Measurements from ENCODE around the gene COX5B.
"Not testable (repeated sequence)": the region's sequence is repeated elsewhere in the genome, so short reads cannot be mapped to it uniquely, and the experiment has no call there.

The COX5B gene, protein sequence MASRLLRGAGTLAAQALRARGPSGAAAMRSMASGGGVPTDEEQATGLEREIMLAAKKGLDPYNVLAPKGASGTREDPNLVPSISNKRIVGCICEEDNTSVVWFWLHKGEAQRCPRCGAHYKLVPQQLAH

DNA sequence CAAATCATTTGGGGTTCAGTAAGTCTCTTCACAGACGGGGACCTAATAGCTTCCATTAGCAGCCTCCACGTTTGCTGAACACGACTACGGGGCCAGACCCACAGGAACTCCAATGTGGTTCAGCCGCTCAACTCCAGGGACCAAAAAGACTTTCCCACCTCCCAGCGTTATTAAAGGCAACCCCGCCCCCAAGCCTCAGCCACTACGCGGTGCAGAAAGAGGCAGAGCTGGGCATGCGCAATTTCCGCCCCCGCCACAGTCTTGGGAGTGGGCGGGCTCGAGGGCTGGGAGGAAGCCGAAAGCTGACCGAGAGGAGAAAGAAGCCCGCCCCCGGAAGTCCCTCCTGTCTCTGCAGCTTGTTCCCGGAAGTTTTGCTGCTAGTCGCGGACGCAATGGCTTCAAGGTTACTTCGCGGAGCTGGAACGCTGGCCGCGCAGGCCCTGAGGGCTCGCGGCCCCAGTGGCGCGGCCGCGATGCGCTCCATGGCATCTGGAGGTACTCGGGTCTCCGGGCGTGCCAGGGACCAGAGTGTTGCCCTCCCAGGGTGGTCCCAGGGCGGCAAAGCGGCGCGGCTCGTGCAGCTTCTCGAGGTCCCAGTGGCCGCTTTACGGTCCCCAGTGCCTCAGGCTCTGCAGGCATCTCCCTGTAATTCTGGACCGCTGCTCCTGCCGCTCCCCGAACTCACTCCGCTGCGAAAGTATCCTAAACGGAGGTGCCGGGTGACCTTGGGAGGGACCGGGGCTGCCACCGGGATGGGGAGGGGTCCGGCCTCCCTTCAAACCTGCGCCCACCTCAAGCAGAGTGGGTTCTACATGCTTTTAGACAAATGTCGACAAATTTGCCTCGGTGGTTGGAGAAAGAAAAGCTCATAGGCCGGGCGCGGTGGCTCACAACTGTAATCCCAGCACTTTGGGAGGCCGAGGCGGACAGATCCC lies at the start of gene COX5B:
Gene COX5B, plus strand, starts transcription at position 368 of the 935 bp plus-strand sequence. Its CDS starts 25 bp downstream, at position 393.
- DNase-seq (ENCODE audit: extremely low read depth in 1 of 2, low read depth in 1 of 2) = peak; percentile 97 to 99

DNA sequence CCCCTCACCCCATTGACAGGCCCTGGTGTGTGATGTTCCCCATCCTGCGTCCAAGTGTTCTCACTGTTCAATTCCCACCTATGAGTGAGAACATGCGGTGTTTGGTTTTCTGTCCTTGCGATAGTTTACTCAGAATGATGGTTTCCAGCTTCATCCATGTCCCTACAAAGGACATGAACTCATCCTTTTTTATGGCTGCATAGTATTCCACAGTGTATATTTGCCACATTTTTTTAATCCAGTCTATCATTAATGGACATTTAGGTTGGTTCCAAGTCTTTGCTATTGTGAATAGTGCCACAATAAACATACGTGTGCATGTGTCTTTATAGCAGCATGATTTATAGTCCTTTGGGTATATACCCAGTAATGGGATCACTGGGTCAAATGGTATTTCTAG lies 49.7 kb upstream of the COX5B start:
- DNase-seq (ENCODE audit: extremely low read depth in 1 of 2, low read depth in 1 of 2) = not testable (repeated sequence)

DNA sequence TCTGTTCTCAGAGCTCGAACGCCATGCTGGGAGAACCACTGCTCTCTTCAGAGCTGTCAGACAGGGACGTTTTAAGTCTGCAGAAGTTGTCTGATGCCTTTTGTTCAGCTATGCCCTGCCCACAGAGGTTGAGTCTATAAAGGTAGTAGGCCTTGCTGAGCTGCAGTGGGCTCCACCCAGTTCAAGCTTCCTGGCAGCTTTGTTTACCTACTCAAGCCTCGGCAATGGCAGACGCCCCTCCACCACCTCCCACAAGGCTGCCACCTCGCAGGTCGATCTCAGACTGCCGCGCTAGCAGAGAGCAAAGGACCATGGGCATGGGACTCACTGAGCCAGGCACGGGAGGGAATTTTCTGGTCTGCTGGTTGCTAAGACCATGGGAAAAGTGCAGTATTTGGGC lies 44.3 kb upstream of the COX5B start:
- DNase-seq (ENCODE audit: extremely low read depth in 1 of 2, low read depth in 1 of 2) = not testable (repeated sequence)

DNA sequence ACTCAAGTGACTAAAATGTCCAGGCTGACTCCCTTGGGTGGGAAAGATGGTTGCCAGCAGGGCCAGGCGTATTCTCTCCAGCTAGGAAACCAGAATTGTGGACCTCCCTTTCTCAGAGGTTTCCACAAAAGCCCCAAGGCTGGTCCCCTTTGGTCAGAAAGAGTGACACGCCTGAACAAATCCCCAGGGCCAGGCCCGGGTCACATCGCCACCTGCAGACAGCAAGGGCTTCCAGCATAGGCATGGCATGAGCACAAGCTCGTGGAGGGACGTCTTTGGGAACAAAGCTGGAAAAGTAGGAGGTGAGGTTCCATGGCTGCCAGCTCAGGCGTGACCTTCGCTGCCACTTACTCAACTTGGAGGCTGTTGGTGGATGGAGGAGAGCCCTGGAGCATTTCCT lies 40.8 kb upstream of the COX5B start:
- not testable (repeated sequence) for DNase-seq (ENCODE audit: extremely low read depth in 1 of 2, low read depth in 1 of 2)

DNA sequence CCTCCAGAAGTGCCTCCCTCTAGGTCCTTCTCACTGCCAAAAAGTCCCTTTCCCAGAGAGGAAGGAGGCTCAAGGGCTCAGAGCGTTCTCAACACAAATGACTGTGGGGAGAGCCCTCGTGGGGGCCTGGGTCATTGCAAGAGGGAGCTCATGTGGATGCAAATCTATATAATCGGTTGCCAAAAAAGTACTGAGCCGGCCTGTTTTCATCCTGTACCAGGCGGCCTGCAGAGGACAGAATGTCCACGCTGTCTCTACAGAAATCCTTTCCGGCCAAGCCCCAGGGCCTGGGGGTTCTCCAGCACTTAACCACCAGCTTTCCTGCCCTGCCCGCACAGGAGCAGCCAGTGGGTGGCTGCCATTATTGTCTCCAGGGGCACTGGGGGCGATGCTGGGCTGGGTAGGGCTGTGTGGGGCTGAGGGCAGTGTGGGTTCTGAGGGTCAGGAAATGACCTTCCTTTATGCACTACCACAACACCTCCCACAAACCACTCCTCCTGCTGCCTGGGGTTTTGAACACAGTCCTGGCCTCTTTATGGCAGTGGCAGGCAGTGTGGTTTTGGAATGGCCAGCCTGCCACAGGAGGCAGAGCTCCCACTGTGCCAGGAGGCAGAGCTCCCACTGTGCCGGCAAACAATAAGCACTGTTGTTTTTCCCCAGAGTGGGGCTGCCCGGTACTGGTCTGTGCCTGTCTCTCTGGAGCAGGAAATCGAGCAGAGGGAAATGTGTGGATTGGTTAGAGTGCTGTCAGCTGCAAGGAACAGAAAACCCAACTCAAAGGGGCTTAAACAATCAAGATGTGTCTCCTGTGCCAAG lies 40.1 kb upstream of the COX5B start:
- DNase-seq (ENCODE audit: extremely low read depth in 1 of 2, low read depth in 1 of 2) = not testable (repeated sequence)

DNA sequence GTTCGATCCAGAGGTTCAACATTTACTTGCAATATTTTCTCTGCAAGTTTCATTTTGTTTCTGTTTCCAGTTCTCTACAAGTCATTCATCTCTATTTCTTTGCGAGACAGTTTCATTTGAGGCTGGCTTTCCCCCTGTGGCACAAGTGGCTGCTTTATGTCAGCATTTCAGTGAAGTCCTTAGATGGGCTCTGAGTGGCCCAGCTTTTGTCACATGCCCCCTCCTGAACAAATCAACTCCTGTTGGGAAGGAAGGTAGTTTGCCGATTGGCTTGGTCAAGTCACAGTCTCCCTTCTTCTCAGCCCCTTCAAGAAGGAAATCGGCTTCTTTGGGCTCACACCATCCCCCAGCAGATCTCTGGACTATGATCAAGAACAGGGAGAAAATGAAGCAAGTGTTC lies 37.1 kb upstream of the COX5B start:
- DNase-seq (ENCODE audit: extremely low read depth in 1 of 2, low read depth in 1 of 2) = not testable (repeated sequence)

DNA sequence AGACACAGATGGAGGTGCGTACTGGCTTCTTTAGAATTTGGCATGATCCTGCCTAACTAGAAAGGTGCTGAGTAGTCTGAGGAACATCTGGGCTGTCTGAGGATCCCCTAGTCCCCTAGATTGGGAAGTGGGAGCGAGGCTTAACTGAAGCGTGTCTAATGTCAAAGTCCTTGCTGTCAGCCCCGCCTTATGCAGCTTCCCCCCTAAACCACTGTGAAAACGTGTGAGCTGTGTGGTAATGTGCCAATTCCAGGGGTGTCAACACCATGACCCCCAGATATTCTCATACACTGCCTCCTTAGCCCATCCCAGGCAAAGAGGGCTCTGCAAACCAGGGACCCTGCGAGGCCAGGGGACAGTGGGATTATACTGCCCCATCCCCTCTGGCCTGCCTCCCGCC lies 34.0 kb upstream of the COX5B start:
- DNase-seq (ENCODE audit: extremely low read depth in 1 of 2, low read depth in 1 of 2) = not testable (repeated sequence)

DNA sequence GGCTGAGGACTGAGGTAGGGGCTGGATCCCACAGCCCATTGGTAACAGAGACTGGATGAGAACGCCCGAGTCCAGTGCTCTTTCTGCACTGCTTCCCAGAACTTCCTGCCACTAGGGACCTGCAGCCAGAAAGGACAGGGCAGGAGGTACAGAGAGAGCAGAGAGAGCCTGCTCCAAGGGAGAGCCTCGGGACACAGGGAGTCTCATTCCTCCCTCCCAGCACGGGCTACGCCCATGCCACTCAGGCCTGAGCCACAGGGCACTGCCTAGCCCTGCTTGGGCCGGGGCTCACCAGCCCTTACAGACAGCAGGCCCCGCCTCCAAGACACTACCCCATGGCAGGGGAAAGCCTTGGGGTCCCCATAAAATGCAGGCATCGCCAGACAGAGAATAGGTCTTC lies 30.1 kb upstream of the COX5B start:
- DNase-seq (ENCODE audit: extremely low read depth in 1 of 2, low read depth in 1 of 2) = not testable (repeated sequence)

DNA sequence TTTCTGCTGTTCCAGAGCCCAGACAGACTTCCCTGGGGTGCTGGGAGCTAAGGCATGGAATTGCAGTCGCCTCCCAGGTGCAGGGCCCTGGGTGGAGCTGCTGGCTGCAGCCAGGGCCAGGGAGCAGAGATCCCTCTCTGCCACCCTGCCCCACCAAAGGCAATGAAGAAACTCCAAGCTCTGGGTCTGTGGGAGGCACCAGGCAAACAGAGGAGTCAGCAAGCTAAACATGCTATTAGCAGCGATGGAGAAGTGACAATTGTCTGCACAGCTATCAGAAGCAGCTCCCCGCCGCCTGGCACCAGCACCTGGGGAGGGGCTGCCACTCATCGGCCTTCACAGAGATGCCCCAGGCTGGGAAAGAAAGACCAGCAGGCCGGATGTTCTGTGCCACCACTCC lies 28.0 kb upstream of the COX5B start:
- no peak for DNase-seq (ENCODE audit: extremely low read depth in 1 of 2, low read depth in 1 of 2)

DNA sequence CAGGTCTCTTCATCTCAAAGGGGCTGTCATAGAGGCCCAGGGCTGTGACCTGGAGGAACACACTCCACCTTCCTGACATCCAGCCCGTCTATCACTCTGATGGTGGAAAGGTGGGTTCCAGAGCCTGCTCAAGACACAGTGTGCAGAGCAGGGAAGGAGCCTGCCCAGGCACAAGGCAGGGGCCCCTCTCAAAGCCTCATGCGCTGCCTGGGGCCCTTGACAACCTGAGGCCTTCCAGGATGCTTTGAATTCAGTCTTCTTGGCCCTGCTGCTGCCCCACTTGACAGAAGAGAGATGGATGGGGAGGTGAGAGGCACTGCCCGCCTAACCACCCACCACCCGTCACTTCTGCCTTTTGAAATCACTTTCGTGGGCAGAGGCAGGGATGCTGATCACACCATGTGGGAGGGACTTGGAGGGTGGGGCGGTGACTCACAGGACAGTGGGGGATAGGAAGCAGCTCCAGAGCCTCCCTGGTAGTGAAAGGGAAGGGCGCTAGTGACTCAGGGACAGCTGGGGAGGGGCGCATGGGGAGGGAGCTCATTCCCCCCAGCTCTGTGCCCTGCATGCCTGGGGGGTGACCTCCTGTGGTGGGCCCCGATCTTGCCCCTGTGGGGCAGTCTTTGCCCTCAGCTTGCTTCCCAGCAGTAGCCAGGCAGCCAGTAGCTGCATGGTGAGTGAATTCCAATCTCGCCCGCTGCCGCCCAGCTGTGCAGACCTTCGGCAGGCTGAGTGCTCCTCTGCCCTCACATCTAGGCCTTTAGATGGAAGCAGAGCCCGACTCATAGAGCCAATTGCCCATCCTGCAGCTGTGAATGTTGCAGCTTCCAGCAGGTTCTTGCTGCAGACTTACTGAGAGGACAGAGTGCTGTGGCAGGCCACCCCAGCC lies 26.7 kb upstream of the COX5B start:
- not testable (repeated sequence) for DNase-seq (ENCODE audit: extremely low read depth in 1 of 2, low read depth in 1 of 2)

DNA sequence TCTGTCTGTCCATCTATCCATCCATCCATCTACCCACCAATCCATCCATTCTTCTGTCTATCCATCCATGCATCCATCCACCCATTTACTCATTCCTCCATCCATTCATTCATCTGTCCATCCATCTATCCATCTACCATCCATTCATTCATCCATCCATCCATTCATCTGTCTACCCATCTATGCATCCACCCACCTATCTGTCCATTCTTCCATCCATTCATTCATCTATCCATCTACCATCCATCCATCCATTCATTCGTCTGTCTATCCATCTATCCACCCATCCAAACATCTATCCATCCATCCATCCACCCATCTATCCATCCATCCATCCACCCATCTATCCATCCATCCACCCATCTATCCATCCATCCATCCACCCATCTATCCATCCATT lies 25.4 kb upstream of the COX5B start:
- DNase-seq (ENCODE audit: extremely low read depth in 1 of 2, low read depth in 1 of 2) = not testable (repeated sequence)

DNA sequence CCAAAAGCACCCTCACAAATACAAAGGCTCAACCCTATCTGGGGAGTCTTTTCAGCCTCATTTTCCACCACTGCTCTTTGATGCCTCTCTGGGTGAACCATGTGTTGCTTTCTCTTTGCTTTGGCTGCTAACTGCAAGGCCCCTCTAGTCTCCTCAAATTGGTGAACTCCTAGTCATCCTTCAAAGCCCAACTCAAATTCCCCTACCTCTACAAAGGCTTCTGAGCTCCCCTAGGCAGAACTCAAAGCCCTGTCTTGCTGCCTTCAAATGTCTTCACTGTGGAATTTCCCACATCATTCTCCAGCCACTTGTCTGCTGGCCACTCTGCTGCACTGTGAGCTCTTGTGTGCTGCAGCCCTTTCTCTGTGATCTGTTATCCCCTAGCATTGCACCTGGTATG lies 22.9 kb upstream of the COX5B start:
- not testable (repeated sequence) for DNase-seq (ENCODE audit: extremely low read depth in 1 of 2, low read depth in 1 of 2)

DNA sequence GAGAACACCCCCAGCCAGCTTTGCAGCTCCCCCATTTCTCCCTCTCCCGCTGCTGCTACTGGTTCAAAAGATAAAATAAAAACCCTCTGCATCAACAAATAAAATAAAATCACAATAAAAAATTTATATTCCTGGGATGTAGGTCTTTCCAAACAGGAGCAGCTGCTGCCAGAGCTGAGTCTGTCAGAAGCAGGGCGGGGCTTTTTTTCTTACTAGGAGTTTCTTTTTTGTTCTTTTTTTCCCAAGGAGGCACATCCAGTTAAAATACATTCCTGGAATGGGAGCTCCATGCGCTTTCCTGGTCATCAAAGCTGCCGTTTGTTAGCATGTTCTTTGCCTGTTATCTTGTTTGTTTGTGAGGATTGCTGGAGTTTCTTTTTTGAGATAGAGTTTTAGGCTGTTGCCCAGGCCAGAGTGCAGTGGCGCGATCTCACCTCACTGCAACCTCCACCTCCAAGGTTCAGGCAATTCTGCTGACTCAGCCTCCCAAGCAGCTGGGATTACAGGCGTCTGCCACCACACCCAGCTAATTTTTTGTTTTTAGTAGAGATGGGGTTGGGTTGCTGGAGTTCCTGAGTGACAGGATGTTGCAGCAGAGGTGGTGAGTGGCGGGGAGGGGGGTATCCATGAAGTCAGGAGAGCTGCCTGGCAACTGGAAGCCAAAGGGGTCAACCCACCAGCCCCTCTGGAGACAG lies 20.4 kb upstream of the COX5B start:
- DNase-seq (ENCODE audit: extremely low read depth in 1 of 2, low read depth in 1 of 2) = not testable (repeated sequence)

DNA sequence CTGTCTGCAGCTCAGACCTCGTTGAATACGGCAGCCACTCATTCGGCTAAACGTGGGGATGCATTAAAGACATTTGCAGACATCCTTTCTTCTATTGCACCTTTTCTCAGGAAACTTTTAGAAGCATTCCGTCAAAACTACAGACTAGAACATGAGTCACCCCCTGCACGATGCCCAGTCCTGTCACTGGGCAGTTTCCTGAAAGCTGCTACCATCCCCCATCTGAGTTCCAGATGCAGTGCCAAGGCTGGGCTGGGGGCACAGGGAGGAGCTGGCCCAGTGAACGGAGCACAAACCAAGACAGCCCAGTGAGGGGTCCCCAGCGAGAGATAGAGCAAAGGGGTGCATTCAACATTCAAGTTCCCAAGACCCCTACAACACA lies 19.8 kb upstream of the COX5B start:
- not testable (repeated sequence) for DNase-seq (ENCODE audit: extremely low read depth in 1 of 2, low read depth in 1 of 2)

DNA sequence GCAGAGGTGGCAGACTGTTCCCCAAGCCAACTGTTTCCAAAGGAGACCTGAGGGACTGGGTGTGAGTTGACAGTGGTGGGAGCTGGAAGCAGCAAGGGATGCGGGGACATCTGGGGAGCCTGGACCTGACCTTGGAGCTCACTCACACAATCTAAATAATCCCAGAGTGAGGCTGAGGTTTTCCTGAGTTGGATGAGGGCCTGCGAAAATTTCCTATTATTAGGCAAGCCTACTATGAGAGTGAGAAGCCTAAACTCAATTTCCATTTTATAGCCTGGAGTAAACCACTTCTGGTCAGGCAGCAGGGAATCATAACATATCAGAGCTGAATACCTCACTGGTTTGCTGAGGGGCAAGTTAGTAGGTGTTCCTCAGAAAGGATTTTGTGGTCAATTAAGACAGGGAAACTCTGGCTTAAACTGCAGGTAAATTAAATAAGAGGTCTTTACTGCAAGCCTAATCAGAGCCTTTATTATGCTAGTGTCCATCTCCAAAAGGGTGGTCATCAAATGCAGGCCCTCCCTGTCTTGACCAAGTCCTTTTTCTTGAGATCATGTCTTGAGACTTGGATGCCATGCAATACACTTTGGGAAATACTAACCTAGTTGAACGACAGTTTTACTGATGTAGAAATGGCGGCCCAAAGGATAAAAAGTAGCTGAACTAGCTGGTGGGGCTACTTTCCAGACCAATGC lies 1.7 kb upstream of the COX5B start:
- DNase-seq (ENCODE audit: extremely low read depth in 1 of 2, low read depth in 1 of 2) = no peak

DNA sequence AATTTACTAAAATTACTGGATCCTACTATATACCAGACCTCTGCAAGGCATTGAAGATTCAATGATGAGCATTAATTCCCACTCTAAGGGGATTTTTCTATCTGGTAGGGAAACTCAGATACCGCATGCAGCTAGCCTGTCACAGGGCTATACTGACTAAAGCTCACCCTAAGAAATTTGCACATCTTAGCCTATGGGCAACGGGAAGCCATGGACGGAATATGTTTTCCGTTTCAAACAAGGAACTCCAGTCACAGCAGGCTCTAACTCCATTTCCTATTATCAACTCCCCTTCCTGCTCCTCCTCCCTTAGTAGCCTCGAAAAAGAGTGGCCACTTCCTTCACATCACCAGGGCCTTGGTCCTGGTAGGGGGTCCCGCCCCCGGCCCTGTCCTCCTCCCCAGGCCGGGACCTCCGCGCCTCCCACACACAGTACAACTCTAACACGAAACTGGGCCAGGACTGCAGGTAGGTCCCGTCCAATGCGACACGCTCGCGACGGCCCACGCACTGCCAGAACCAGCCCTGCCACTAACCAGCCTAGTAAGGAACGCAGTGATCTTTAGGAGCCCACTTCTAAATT lies 659 bp upstream of the COX5B start:
- no peak for DNase-seq (ENCODE audit: extremely low read depth in 1 of 2, low read depth in 1 of 2)

DNA sequence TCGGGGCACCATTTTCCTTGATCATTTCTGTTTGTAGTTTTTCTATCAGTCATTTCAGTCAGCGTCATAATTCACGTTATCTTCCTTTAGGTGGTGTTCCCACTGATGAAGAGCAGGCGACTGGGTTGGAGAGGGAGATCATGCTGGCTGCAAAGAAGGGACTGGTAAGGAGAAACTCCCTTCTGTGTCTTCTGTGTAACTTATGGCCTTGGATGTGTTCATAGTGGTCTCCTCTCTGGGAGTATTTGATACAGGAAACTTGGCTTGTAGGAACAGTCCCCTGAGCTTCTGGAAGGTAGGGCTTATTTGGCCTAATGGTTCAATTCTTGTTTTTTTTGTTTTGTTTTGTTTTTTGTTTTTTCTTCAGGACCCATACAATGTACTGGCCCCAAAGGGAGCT lies 1.1 kb downstream of the COX5B start:
- no peak for DNase-seq (ENCODE audit: extremely low read depth in 1 of 2, low read depth in 1 of 2)

DNA sequence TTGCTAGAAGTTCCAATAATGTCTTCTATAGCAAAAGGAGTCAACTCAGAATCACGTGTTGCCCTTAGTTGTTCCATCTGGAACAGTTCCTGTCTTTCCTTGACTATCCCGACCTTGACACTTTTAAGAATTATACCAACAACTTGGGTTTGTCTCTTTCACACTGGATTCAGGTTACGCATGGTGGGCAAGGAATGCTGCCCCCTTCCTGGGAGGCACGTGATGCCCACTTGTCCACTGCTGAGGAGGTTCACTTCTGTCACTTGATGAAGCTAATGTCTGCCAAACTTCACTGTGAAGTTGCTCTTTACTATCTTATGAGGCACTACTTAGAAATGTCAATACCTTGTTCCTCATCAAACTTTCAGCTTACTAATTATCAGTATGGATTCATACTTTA lies 5.3 kb downstream of the COX5B start:
- no peak for DNase-seq (ENCODE audit: extremely low read depth in 1 of 2, low read depth in 1 of 2)

DNA sequence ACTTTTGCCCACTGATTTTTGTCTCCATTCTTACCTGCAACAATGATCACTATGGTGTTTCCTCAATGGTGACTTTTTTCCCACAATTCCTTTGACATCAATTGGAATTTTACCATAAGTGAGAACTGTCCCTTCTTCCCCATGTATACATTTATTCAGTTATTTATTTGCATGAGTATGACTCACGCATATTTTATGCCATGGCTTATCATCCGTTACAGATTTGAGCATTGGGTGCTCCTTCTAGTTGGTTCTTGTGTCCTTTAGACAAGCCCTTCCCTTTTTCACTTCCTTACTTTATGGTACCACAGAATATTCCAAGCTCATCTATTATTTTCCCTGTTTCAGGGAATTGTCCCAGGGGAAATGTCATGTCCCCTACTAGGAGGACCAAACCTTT lies 7.6 kb downstream of the COX5B start:
- no peak for DNase-seq (ENCODE audit: extremely low read depth in 1 of 2, low read depth in 1 of 2)

Data from stimulated activated CD8-positive, alpha-beta memory T cell treated with anti-CD3 and anti-CD28 coated beads, Interleukin-7, amount 100 ng/mL, for 48 hours (primary cell).